Measurements from ENCODE around the gene TOMM7. TPM values are rescaled to one million over a fixed set of nuclear protein-coding genes. Genes with fewer than 3 reads are reported as not detected.

TOMM7 gene
- total and polyA plus RNA-seq, 9 of the 15 experiments (the other 6 are each of a cell fraction or from before 2014, with no cell fraction given): 283 to 1,717 (median 638) TPM

GRCh38 chr7:22854158-22855048, 31.8 kb upstream of the TOMM7 start (continued):
- TF ChIP-seq KHSRP (IDR thresholded peaks at IDR 0.05): no peak; the same call in 1 of the 2 replicates
- TF ChIP-seq ZNF436 (CRISPR knock-in tag; IDR thresholded peaks at IDR 0.05): no peak
- peak; percentile 63 for TF ChIP-seq KDM5B (IDR thresholded peaks at IDR 0.05; ENCODE audit: insufficient replicate concordance, low read depth, low read length)
- TF ChIP-seq, protein P1, sequence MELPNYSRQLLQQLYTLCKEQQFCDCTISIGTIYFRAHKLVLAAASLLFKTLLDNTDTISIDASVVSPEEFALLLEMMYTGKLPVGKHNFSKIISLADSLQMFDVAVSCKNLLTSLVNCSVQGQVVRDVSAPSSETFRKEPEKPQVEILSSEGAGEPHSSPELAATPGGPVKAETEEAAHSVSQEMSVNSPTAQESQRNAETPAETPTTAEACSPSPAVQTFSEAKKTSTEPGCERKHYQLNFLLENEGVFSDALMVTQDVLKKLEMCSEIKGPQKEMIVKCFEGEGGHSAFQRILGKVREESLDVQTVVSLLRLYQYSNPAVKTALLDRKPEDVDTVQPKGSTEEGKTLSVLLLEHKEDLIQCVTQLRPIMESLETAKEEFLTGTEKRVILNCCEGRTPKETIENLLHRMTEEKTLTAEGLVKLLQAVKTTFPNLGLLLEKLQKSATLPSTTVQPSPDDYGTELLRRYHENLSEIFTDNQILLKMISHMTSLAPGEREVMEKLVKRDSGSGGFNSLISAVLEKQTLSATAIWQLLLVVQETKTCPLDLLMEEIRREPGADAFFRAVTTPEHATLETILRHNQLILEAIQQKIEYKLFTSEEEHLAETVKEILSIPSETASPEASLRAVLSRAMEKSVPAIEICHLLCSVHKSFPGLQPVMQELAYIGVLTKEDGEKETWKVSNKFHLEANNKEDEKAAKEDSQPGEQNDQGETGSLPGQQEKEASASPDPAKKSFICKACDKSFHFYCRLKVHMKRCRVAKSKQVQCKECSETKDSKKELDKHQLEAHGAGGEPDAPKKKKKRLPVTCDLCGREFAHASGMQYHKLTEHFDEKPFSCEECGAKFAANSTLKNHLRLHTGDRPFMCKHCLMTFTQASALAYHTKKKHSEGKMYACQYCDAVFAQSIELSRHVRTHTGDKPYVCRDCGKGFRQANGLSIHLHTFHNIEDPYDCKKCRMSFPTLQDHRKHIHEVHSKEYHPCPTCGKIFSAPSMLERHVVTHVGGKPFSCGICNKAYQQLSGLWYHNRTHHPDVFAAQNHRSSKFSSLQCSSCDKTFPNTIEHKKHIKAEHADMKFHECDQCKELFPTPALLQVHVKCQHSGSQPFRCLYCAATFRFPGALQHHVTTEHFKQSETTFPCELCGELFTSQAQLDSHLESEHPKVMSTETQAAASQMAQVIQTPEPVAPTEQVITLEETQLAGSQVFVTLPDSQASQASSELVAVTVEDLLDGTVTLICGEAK (IDR thresholded peaks at IDR 0.05): 0 out of 2 replicates have a peak, but pooled peaks have one; percentile 27
- TF ChIP-seq, protein P1 (CRISPR knock-in tag; IDR thresholded peaks at IDR 0.05): no peak
- peak; percentile 92 for TF ChIP-seq GATAD2A (IDR thresholded peaks at IDR 0.05)
- no peak; a peak in 1 of 4 replicates for TF ChIP-seq ARNT (IDR thresholded peaks at IDR 0.05)
- peak; percentile 69; the same call in 1 of the 2 replicates for TF ChIP-seq NFRKB (IDR thresholded peaks at IDR 0.05; ENCODE audit: low read depth)
- no peak for TF ChIP-seq HSF4 (CRISPR knock-in tag; IDR thresholded peaks at IDR 0.05; ENCODE audit: borderline replicate concordance)
- peak; percentile 89 for TF ChIP-seq ARID4B (CRISPR knock-in tag; IDR thresholded peaks at IDR 0.05)
- peak; percentile 19; the same call in 1 of the 2 replicates for TF ChIP-seq CBFA2T3 (IDR thresholded peaks at IDR 0.05)
- TF ChIP-seq NCOA1 (IDR thresholded peaks at IDR 0.05; ENCODE audit: low read depth): no peak
- TF ChIP-seq EP400 (IDR thresholded peaks at IDR 0.05): peak; percentile 99
- no peak for TF ChIP-seq PTBP1 (IDR thresholded peaks at IDR 0.05; ENCODE audit: low read depth, low read length)
- peak; percentile 83 for TF ChIP-seq RAD51 (IDR thresholded peaks at IDR 0.05; ENCODE audit: borderline replicate concordance, low read depth)

Data from K562 (cell line).